ENCODE data around the gene SP4. TPM values are rescaled to one million over a fixed set of nuclear protein-coding genes. Genes with fewer than 3 reads are reported as not detected.

Gene SP4
- total RNA-seq, 2 donors from 2014 or later = 2.6 to 3.9 TPM

DNA sequence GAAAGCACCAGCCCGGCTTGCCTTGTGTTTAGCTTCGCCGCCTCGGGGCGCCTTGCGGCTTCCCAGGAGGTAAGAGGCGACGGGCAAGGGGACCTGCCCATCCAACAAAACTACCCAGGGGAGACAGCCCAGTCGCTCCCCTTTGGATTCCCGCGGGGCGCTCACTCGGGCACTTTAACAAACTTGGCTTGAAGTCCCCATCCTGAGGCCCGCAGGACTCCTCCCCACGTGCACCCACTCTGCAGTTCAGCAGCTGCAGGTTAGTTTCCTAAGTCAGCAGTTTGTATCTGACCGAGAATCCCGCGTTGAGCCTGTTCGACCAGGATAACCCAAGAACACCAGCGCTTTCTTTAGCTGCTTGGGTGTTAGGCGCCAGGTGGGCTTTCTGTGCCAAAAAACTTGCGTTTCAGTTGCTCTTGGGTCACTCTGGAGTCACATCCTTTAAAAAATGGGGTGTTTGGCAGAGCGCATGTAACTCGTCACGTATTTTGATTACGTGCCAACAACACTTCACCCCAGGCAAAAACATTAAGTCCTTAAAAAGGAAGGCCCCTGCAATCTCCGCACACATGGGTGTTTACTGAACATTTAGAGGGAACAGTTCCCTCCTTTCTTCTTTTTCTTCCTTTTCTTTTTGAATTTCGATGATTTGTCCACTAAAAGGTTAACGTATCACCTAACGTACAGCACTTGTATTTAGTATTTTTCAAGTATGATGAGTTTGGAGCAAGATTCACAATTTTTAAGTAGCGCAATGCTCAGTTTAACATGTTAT lies 115.8 kb downstream of the SP4 start:
- Histone ChIP-seq H3K9ac (ENCODE audit: low read depth in 2 of 2, low read length in 2 of 2) (no peak overlapping the region), H3K27me3 (peaks cover 26% of the 10 kb centered on the region), H3K36me3 (no peaks in the 10 kb centered on the region), H3K27ac (no peak overlapping the region), H3K4me3 (peak overlapping the region; percentile 33), H3K4me1 (peaks cover 7% of the 10 kb centered on the region), H3K9me3 (no peaks in the 10 kb centered on the region)
- intact Hi-C loops (cut with DNase I) = no loop called here
- TF ChIP-seq, protein P1, sequence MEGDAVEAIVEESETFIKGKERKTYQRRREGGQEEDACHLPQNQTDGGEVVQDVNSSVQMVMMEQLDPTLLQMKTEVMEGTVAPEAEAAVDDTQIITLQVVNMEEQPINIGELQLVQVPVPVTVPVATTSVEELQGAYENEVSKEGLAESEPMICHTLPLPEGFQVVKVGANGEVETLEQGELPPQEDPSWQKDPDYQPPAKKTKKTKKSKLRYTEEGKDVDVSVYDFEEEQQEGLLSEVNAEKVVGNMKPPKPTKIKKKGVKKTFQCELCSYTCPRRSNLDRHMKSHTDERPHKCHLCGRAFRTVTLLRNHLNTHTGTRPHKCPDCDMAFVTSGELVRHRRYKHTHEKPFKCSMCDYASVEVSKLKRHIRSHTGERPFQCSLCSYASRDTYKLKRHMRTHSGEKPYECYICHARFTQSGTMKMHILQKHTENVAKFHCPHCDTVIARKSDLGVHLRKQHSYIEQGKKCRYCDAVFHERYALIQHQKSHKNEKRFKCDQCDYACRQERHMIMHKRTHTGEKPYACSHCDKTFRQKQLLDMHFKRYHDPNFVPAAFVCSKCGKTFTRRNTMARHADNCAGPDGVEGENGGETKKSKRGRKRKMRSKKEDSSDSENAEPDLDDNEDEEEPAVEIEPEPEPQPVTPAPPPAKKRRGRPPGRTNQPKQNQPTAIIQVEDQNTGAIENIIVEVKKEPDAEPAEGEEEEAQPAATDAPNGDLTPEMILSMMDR (IDR thresholded peaks at IDR 0.05) = no peak
- DNase-seq = no peak

DNA sequence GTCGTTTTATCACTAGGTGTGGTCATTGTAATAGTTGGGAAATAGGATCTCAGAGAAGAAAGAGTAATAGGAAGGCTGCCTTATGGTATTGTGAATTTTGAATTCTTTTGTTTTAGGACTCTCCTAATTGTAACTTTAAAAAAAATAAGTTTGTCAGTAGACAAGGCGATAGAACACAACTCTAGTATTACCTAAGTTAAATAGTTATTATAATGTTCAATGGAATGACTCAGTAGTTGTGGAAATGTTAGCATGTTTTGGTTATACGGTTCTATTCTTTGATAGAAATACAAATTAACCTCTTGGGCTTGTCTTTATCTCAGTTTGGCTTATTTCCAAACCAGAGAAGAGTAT lies 116.4 kb downstream of the SP4 start:
- no peaks in the 10 kb centered on the region for H3K36me3 ChIP-seq
- H3K4me3 ChIP-seq = no peak overlapping the region
- no peak overlapping the region for H3K9ac ChIP-seq (ENCODE audit: low read depth in 2 of 2, low read length in 2 of 2)
- peaks cover 7% of the 10 kb centered on the region for H3K4me1 ChIP-seq
- H3K27ac ChIP-seq = no peak overlapping the region
- intact Hi-C loops (cut with DNase I) = no loop called here
- no peak for DNase-seq
- H3K9me3 ChIP-seq = no peaks in the 10 kb centered on the region
- TF ChIP-seq, protein P1 (IDR thresholded peaks at IDR 0.05) = no peak
- peaks cover 26% of the 10 kb centered on the region for H3K27me3 ChIP-seq

DNA sequence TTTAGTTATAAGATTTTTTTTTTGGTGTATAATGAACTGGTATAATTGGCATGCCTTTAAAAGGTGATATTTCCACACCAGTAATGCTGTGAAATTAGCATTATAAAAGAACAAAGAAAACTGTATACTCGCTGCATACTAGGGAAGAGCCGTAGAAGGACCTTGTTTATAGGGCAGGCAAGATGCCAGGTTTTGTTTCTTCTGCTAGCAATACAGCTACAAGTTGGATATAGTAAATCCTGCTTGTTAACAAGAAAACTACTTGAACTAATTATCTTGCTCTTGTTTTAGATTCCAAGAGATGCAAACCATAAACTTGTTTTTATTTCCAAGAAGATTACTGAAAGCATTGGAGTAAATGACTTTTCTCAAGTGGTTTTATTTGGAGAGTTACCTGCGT lies 116.8 kb downstream of the SP4 start:
- H3K9me3 ChIP-seq = no peaks in the 10 kb centered on the region
- H3K4me3 ChIP-seq = no peak overlapping the region
- TF ChIP-seq, protein P1 (IDR thresholded peaks at IDR 0.05) = no peak
- H3K4me1 ChIP-seq = peaks cover 7% of the 10 kb centered on the region
- peaks cover 26% of the 10 kb centered on the region for H3K27me3 ChIP-seq
- H3K36me3 ChIP-seq = no peaks in the 10 kb centered on the region
- intact Hi-C loops (cut with DNase I) = no loop called here
- H3K27ac ChIP-seq = no peak overlapping the region
- no peak overlapping the region for H3K9ac ChIP-seq (ENCODE audit: low read depth in 2 of 2, low read length in 2 of 2)
- DNase-seq = no peak

DNA sequence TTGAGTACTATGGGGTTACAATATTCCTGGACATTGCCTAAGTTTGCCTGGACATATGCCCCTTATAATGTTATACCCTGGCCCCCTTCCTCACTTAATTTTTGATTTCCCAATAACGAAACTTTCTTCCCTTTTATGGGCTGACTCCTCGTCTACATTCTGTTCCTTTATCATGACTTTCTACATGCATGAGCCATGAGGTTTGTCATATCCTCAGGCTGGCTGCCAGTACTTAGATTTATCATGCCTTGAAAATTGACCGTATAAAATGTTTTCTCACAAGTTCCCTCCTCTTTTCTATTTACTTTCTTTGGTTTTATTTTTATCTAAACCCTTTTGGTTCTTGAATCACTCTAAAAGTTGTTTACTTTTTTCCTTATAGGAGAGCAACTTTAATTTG lies 119.6 kb downstream of the SP4 start:
- TF ChIP-seq, protein P1 (IDR thresholded peaks at IDR 0.05) = no peak
- Histone ChIP-seq H3K27me3 (peaks cover 26% of the 10 kb centered on the region), H3K9me3 (no peaks in the 10 kb centered on the region), H3K27ac (no peak overlapping the region), H3K4me3 (no peak overlapping the region), H3K4me1 (peaks cover 7% of the 10 kb centered on the region), H3K9ac (ENCODE audit: low read depth in 2 of 2, low read length in 2 of 2) (no peak overlapping the region), H3K36me3 (no peaks in the 10 kb centered on the region)
- intact Hi-C loops (cut with DNase I) = no loop called here
- DNase-seq = no peak

DNA sequence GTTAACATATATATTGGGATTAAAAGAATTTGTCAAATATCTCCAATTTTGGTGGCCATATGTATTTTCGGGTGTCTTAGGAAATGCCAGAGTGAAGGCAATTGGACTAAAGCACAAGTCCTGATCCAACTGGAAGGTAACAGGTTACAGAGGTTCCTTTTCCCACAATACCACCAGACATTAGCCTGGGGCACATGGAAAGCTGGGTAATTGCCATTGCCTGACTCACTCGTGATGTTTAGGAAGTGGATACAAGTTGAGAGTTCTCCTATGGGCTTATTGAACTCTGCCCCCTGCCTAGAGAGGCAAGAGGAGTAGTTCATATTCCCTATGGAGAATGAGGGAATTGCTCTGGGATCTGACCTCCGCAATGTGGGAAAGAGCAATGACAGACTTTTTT lies 120.6 kb downstream of the SP4 start:
- no peak for DNase-seq
- no peaks in the 10 kb centered on the region for H3K4me1 ChIP-seq
- TF ChIP-seq, protein P1 (IDR thresholded peaks at IDR 0.05) = no peak
- H3K36me3 ChIP-seq = no peaks in the 10 kb centered on the region
- H3K27me3 ChIP-seq = peaks cover 17% of the 10 kb centered on the region
- H3K9ac ChIP-seq (ENCODE audit: low read depth in 2 of 2, low read length in 2 of 2) = no peak overlapping the region
- no peak overlapping the region for H3K27ac ChIP-seq
- H3K4me3 ChIP-seq = no peak overlapping the region
- intact Hi-C loops (cut with DNase I) = no loop called here
- H3K9me3 ChIP-seq = no peaks in the 10 kb centered on the region

Measured in colonic mucosa (tissue), 4 donors.